GM19328 (cell line): ENCODE data around the gene BOC.

ENCODE experiments used
- ATAC-seq: cut with Tn5 transposase; IDR thresholded peaks from one replicate; pipeline ENCODE4 v1.9.1; 2021; ENCODE audit warnings: mild to moderate bottlenecking, moderate library complexity; ENCODE audit not compliant: unreplicated experiment

BOC gene

GRCh38 chr3:113221721-113222257 is 10.4 kb downstream of the BOC start:
- no peak for ATAC-seq

- ATAC-seq: no peak
These were observed 11.2 kb downstream of the BOC start for GRCh38 chr3:113222451-113223086.

GRCh38 chr3:113223475-113224281 is 12.3 kb downstream of the BOC start:
- no peak for ATAC-seq

GRCh38 chr3:113225286-113225685 is 13.9 kb downstream of the BOC start:
- no peak for ATAC-seq

GRCh38 chr3:113226491-113226890 is 15.1 kb downstream of the BOC start:
- ATAC-seq: no peak

GRCh38 chr3:113227146-113227545 is 15.8 kb downstream of the BOC start:
- ATAC-seq: no peak

- ATAC-seq: no peak
These were observed 17.3 kb downstream of the BOC start for GRCh38 chr3:113228498-113229286.

GRCh38 chr3:113231391-113231790 is 20.0 kb downstream of the BOC start:
- no peak for ATAC-seq

- no peak for ATAC-seq
These were observed 20.5 kb downstream of the BOC start for GRCh38 chr3:113231827-113232253.

GRCh38 chr3:113232342-113232741 is 21.0 kb downstream of the BOC start:
- no peak for ATAC-seq

GRCh38 chr3:113233497-113233896 is 22.1 kb downstream of the BOC start:
- no peak for ATAC-seq

- ATAC-seq: no peak
These were observed 22.7 kb downstream of the BOC start for GRCh38 chr3:113234028-113234427.

GRCh38 chr3:113234688-113235260 is 23.4 kb downstream of the BOC start:
- ATAC-seq: no peak

- ATAC-seq: no peak
These were observed 27.1 kb downstream of the BOC start for GRCh38 chr3:113238503-113238902.

GRCh38 chr3:113240841-113241240 is 29.5 kb downstream of the BOC start:
- no peak for ATAC-seq

- ATAC-seq: no peak
These were observed 30.1 kb downstream of the BOC start for GRCh38 chr3:113241292-113242095.

- no peak for ATAC-seq
These were observed 30.8 kb downstream of the BOC start for GRCh38 chr3:113242096-113242581.

- no peak for ATAC-seq
These were observed 31.7 kb downstream of the BOC start for GRCh38 chr3:113243071-113243470.

- ATAC-seq: no peak
These were observed 32.5 kb downstream of the BOC start for GRCh38 chr3:113243846-113244245.

GRCh38 chr3:113245761-113246161 is 34.4 kb downstream of the BOC start:
- ATAC-seq: no peak
